ENCODE data around the gene FKBP4.
A peak's percentile ranks its signal among the peaks of the same experiment; 100 is the strongest.

FKBP4 gene

DNA sequence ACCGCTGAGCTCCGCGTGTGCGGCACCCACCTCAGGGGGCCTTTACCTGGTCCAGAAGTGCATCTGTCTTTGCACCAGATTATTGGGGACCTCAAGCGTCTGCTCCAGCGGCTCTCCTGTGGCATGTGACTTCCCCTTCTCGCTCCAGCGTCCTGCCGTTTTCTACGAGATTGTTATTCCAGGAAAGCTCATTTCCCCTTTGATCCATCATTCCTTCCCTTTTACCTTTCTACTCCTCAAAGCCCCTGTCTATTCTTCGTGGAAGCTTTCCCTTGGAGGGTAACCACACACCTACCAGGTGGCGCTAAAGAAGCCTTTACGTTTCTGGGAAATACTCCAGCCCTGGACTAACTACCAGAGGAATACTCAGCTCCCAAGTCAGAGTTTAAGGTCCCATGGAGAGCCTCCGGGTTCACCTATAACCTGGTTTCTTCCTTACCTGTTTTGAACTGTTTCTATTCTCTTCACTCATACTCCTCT is 1.5 kb downstream of the FKBP4 start:
- DNase-seq = no peak
- Histone ChIP-seq H2AFZ (ENCODE audit: low read depth, low read length) (peak overlapping the region; percentile 64), H3K4me3 (ENCODE audit: low read depth in 1 of 2, low read length in 2 of 2) (peak overlapping the region; percentile 64 to 92), H3K27ac (ENCODE audit: low read length) (peak overlapping the region; percentile 64), H3K9me3 (ENCODE audit: insufficient read depth, low read length, severe bottlenecking) (no peaks in the 10 kb centered on the region), H3K27me3 (ENCODE audit: insufficient read depth, low read length, poor library complexity) (no peaks in the 10 kb centered on the region), H3K79me2 (ENCODE audit: insufficient read depth, low read length) (peaks cover 44% of the 10 kb centered on the region), H3K4me1 (ENCODE audit: insufficient read depth, low read length) (peaks cover 28% of the 10 kb centered on the region), H3K36me3 (ENCODE audit: insufficient read depth, low read length) (peaks cover 54% of the 10 kb centered on the region), H3K4me2 (ENCODE audit: insufficient read depth, low read length) (peak overlapping the region; percentile 98), H3K9ac (ENCODE audit: low read depth, low read length) (peak overlapping the region; percentile 77), H4K20me1 (ENCODE audit: insufficient read depth, low read length) (peaks cover 47% of the 10 kb centered on the region)
- ATAC-seq (ENCODE audit: insufficient read depth, low read depth) = no peak
- no peak for TF ChIP-seq EZH2 (IDR thresholded peaks at IDR 0.05; ENCODE audit: borderline replicate concordance, low read depth, low read length, severe bottlenecking)
- TF ChIP-seq, protein P1, sequence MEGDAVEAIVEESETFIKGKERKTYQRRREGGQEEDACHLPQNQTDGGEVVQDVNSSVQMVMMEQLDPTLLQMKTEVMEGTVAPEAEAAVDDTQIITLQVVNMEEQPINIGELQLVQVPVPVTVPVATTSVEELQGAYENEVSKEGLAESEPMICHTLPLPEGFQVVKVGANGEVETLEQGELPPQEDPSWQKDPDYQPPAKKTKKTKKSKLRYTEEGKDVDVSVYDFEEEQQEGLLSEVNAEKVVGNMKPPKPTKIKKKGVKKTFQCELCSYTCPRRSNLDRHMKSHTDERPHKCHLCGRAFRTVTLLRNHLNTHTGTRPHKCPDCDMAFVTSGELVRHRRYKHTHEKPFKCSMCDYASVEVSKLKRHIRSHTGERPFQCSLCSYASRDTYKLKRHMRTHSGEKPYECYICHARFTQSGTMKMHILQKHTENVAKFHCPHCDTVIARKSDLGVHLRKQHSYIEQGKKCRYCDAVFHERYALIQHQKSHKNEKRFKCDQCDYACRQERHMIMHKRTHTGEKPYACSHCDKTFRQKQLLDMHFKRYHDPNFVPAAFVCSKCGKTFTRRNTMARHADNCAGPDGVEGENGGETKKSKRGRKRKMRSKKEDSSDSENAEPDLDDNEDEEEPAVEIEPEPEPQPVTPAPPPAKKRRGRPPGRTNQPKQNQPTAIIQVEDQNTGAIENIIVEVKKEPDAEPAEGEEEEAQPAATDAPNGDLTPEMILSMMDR (IDR thresholded peaks at IDR 0.05; ENCODE audit: borderline replicate concordance, extremely low read depth, low read length, poor library complexity, severe bottlenecking) = peak; percentile 26

DNA sequence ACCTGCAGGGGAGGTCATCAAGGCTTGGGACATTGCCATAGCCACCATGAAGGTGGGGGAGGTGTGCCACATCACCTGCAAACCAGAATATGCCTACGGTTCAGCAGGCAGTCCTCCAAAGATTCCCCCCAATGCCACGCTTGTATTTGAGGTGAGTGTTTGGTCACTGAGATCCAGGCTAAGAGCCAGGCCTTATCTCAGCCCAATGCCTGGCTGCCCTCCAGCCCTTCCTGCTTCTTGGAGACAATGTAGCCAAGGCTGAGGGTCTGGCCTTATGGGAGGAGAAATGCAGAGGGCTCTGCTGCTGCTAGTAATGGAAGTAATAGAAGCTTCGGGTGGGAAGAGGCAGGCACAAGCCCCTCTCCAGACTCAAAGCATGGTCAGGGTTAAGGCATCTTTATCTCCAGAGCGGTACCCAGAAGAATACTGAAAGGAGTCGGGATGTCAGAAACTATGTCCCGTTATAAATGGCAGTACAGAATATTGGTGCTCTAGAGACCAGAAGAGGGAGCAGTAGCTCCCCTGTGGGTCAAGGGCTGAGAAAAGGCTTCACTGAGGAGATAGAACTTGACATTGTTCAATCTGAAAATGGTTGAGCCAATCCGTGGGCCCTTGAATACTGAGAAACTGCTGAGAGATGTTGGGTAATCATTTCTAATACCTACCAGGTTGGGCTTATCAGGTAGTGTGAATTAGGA is 3.1 kb downstream of the FKBP4 start:
- Histone ChIP-seq H3K9ac (ENCODE audit: low read depth, low read length) (no peak overlapping the region), H4K20me1 (ENCODE audit: insufficient read depth, low read length) (peaks cover 49% of the 10 kb centered on the region), H3K4me1 (ENCODE audit: insufficient read depth, low read length) (peaks cover 28% of the 10 kb centered on the region), H3K4me3 (ENCODE audit: low read depth in 1 of 2, low read length in 2 of 2) (no peak overlapping the region), H3K4me2 (ENCODE audit: insufficient read depth, low read length) (peak overlapping the region; percentile 98; the same call in 1 of the 2 replicates), H3K27me3 (ENCODE audit: insufficient read depth, low read length, poor library complexity) (no peaks in the 10 kb centered on the region), H2AFZ (ENCODE audit: low read depth, low read length) (no peak overlapping the region), H3K9me3 (ENCODE audit: insufficient read depth, low read length, severe bottlenecking) (no peaks in the 10 kb centered on the region), H3K27ac (ENCODE audit: low read length) (no peak overlapping the region), H3K36me3 (ENCODE audit: insufficient read depth, low read length) (peaks cover 69% of the 10 kb centered on the region), H3K79me2 (ENCODE audit: insufficient read depth, low read length) (peaks cover 44% of the 10 kb centered on the region)
- ATAC-seq (ENCODE audit: insufficient read depth, low read depth) = no peak
- TF ChIP-seq, protein P1 (IDR thresholded peaks at IDR 0.05; ENCODE audit: borderline replicate concordance, extremely low read depth, low read length, poor library complexity, severe bottlenecking) = no peak
- TF ChIP-seq EZH2 (IDR thresholded peaks at IDR 0.05; ENCODE audit: borderline replicate concordance, low read depth, low read length, severe bottlenecking) = no peak
- DNase-seq = no peak

DNA sequence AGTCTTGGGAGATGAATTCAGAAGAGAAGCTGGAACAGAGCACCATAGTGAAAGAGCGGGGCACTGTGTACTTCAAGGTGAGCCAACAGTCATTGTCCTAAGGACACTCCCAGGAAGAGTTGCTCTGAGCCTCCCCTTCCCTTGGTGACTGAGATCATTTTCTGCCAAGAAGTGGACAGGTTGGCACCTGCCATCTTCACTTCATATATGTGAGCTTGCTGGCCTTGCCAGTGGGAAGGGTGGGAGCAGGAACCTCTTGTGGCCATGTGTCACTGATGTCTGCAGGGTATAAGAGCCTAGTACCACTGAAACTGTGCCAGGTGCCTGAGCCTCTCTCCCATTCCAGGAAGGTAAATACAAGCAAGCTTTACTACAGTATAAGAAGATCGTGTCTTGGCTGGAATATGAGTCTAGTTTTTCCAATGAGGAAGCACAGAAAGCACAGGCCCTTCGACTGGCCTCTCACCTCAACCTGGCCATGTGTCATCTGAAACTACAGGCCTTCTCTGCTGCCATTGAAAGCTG is 5.3 kb downstream of the FKBP4 start:
- no peak for TF ChIP-seq EZH2 (IDR thresholded peaks at IDR 0.05; ENCODE audit: borderline replicate concordance, low read depth, low read length, severe bottlenecking)
- TF ChIP-seq, protein P1 (IDR thresholded peaks at IDR 0.05; ENCODE audit: borderline replicate concordance, extremely low read depth, low read length, poor library complexity, severe bottlenecking) = no peak
- Histone ChIP-seq H3K79me2 (ENCODE audit: insufficient read depth, low read length) (peaks cover 42% of the 10 kb centered on the region), H3K36me3 (ENCODE audit: insufficient read depth, low read length) (peaks cover 92% of the 10 kb centered on the region), H3K27ac (ENCODE audit: low read length) (no peak overlapping the region), H3K27me3 (ENCODE audit: insufficient read depth, low read length, poor library complexity) (no peaks in the 10 kb centered on the region), H2AFZ (ENCODE audit: low read depth, low read length) (no peak overlapping the region), H3K9ac (ENCODE audit: low read depth, low read length) (no peak overlapping the region), H4K20me1 (ENCODE audit: insufficient read depth, low read length) (peaks cover 56% of the 10 kb centered on the region), H3K4me2 (ENCODE audit: insufficient read depth, low read length) (no peak overlapping the region), H3K4me1 (ENCODE audit: insufficient read depth, low read length) (peaks cover 19% of the 10 kb centered on the region), H3K4me3 (ENCODE audit: low read depth in 1 of 2, low read length in 2 of 2) (no peak overlapping the region), H3K9me3 (ENCODE audit: insufficient read depth, low read length, severe bottlenecking) (no peaks in the 10 kb centered on the region)
- ATAC-seq (ENCODE audit: insufficient read depth, low read depth) (no peak), DNase-seq (no peak)
